H7 (cell line): ENCODE data around the gene GABPA. TPM values are rescaled to one million over a fixed set of nuclear protein-coding genes. Genes with fewer than 3 reads are reported as not detected.

Experiments
- DNase-seq: peaks from one replicate; pipeline ENCODE4 v3.0.0; 2012
- H3K27me3 ChIP-seq: 2 replicates; pipeline ENCODE4 v1.6.0; 2011; ENCODE audit warnings: mild to moderate bottlenecking, low read length; ENCODE audit not compliant: control insufficient read depth, insufficient read depth
- H3K36me3 ChIP-seq: replicated peaks from 2 replicates; pipeline ENCODE4 v1.5.1; 2011; ENCODE audit warnings: low read length; ENCODE audit not compliant: control insufficient read depth, insufficient read depth
- H3K4me3 ChIP-seq: 2 replicates; pipeline ENCODE4 v1.5.1; 2011; ENCODE audit warnings: low read depth, mild to moderate bottlenecking, control low read depth, low read length, moderate library complexity; ENCODE audit not compliant: insufficient read depth
- total RNA-seq: library from RNA; depleted of rRNA; stranded (reverse); fragments of >200 nt; shearing (Covaris generic); gene quantifications from 2 replicates; pipeline ENCODE4 v1.2.3, GENCODE V29; 2014

Gene GABPA
- total RNA-seq, 1 experiment from 2014 or later = 20.5 TPM

GRCh38 chr21:25722631-25723030 is 12.1 kb upstream of the GABPA start:
- H3K36me3 ChIP-seq = peaks cover 6% of the 10 kb centered on the region
- DNase-seq = no peak
- H3K4me3 ChIP-seq = no peak overlapping the region
- H3K27me3 ChIP-seq = no peaks in the 10 kb centered on the region

DNA sequence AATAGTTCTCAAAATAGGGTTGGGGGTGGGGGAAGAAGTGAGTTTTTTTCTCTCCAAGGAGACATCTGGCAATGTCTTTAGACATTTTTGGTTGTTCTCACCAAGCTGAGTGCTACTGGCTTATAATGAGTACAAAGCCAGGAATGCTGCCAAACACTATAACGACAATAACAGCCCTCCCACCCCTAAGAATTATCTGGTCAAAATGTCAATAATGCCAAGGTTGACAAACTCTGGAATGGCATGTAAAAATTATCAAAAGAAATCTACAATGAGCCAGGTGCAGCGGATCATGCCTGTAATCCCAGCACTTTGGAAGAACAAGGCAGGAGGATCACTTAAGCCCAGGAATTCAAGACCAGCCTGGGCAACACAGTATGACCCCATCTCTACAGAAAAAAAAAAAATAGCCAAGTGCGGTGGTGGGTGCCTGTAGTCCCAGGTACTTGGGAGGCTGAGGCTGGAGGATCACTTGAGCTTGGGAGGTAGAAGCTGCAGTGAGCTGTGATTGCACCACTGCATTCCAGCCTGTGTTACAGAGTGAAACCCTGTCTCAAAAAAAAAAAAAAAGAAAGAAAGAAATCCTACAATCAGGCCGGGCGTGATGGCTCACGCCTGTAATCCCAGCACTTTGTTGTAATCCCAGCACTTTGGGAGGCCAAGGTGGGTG is 2.5 kb upstream of the GABPA start:
- no peak for DNase-seq
- no peak overlapping the region for H3K4me3 ChIP-seq
- H3K36me3 ChIP-seq = peaks cover 9% of the 10 kb centered on the region
- no peaks in the 10 kb centered on the region for H3K27me3 ChIP-seq

DNA sequence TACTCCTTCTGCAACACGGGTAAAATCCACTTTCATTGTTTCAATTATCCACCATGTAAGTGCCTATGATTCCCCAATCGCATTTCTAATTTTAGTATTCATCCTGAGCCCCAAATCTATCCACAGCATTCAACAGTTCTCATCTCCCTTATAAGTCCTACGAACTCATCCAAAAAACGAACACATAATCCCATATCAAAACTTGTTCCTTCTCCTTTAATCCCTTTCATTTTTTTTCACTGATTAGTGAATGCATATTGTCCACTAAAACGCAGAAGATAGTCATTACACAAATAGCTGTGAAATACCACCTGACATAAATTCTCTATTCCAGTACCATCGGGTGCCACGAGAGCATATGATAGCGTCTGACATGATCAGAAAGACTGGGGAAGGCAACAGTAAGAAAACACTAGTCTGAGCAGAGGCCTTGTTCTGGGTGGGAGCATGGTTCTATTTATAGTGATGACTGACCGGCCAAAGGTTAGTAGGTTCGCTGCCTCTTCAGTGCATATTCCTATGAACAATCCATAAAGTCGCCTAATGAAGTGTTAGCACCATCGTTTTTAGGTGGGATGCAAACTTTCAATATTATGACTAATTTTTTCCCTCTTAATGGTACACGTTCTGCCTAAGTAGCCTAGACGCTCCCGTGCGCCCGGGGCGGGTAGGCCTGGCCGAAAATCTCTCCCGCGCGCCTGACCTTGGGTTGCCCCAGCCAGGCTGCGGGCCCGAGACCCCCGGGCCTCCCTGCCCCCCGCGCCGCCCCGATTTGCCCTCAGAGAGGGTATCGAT is 716 bp upstream of the GABPA start:
- peak overlapping the region; percentile 80 for H3K4me3 ChIP-seq
- DNase-seq = no peak
- H3K36me3 ChIP-seq = peaks cover 2% of the 10 kb centered on the region; the same call in 1 of the 2 replicates
- H3K27me3 ChIP-seq = no peaks in the 10 kb centered on the region

- no peaks in the 10 kb centered on the region for H3K27me3 ChIP-seq
- H3K36me3 ChIP-seq = peaks cover 1% of the 10 kb centered on the region; the same call in 1 of the 2 replicates
- H3K4me3 ChIP-seq = peak overlapping the region; percentile 80
- no peak for DNase-seq
These were observed 193 bp upstream of the GABPA start for GRCh38 chr21:25734654-25734903.

DNA sequence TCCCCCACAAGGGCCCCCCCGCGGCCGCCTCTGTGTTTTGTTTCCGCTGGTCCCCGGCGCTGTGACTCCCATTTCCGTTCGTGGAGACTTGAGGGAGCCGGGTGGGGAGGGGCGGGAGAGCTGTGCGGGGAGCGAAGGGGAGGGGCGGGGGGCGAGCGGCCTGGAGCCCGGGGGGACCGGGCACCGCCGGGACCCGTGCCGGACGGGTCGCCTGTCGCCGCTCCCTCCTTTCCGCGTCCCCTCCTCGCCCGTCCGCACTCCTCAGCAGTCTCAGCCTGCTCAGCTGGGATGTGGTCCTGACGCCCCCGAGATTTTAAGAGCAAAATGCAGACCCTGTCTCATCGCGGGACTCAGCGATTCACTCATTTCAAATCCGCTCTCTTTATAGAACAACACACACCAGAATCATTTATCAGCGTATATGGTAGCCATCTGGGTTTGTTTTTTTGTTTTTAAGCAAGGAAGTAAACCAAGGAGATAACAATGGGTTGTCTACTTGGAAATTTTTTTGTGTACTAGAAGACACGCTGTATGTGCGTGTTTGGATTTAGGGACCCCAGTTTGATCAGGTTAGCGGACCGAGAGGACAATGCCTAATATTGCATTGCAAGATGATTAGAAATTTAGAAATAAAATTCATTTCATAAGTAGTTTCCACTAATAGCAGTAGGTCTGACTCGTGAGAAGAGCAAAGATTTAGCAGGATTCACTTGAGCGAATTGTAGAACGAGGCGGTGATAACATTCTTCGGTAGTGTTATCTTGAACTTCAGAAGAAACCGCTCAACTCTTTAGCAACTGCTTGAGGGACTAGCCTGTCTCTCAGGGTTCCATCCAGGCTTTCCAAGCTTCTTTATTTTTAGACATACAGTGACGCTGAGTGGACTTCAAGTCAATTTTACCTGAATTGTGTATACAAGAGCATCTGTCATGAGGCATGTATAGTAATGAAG is 1.1 kb downstream of the GABPA start:
- peak overlapping the region; percentile 80 for H3K4me3 ChIP-seq
- DNase-seq = peak; percentile 85
- H3K27me3 ChIP-seq = no peaks in the 10 kb centered on the region
- H3K36me3 ChIP-seq = no peaks in the 10 kb centered on the region

DNA sequence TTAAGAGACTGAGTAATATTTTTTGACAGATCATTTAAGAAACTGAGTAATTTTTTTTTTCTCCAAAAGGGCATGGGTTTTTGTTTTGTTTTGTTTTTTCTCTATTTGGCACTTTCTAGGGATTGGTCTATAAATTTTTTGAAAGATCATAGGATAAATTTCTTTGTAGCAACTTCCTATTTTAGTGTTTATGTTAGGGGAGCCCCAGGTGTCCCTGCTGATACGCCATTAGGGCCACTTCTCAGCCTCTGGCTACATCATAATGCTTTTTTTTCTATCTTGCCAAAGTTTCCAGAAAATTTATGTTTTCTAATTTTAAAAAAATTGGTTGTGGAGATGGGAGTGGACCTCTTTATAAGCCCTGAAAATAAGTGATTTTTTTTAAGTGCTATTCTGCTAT is 2.6 kb downstream of the GABPA start:
- Histone ChIP-seq H3K4me3 (no peak overlapping the region), H3K27me3 (no peaks in the 10 kb centered on the region), H3K36me3 (no peaks in the 10 kb centered on the region)
- no peak for DNase-seq

GRCh38 chr21:25742900-25743299 is 8.1 kb downstream of the GABPA start:
- Histone ChIP-seq H3K4me3 (no peak overlapping the region), H3K27me3 (no peaks in the 10 kb centered on the region), H3K36me3 (no peaks in the 10 kb centered on the region)
- no peak for DNase-seq

GRCh38 chr21:25744854-25745253 is 10.1 kb downstream of the GABPA start:
- Histone ChIP-seq H3K27me3 (no peaks in the 10 kb centered on the region), H3K4me3 (no peak overlapping the region), H3K36me3 (peaks cover 2% of the 10 kb centered on the region)
- no peak for DNase-seq

DNA sequence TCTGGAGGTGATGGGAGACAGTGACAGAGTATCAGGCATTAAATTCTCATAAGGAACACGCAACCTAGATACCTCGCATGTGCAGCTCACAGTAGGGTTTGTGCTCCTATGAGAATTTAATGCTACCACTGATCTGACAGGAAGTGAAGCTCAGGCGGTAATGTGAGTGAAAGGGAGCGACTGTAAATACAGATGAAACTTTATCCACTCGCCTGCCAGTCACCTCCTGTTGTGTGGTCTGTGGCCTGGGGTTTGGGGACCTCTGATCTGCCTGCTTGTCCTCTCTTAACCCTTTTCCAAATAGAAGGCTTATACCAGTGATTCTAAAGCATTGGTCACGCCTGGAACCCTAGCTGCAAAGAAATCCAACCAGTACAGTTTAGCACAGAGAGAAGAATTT is 15.3 kb downstream of the GABPA start:
- Histone ChIP-seq H3K36me3 (peaks cover 2% of the 10 kb centered on the region), H3K27me3 (no peaks in the 10 kb centered on the region), H3K4me3 (no peak overlapping the region)
- no peak for DNase-seq

GRCh38 chr21:25752416-25752815 is 17.6 kb downstream of the GABPA start:
- no peak for DNase-seq
- H3K36me3 ChIP-seq = peaks cover 2% of the 10 kb centered on the region
- no peak overlapping the region for H3K4me3 ChIP-seq
- H3K27me3 ChIP-seq = no peaks in the 10 kb centered on the region

DNA sequence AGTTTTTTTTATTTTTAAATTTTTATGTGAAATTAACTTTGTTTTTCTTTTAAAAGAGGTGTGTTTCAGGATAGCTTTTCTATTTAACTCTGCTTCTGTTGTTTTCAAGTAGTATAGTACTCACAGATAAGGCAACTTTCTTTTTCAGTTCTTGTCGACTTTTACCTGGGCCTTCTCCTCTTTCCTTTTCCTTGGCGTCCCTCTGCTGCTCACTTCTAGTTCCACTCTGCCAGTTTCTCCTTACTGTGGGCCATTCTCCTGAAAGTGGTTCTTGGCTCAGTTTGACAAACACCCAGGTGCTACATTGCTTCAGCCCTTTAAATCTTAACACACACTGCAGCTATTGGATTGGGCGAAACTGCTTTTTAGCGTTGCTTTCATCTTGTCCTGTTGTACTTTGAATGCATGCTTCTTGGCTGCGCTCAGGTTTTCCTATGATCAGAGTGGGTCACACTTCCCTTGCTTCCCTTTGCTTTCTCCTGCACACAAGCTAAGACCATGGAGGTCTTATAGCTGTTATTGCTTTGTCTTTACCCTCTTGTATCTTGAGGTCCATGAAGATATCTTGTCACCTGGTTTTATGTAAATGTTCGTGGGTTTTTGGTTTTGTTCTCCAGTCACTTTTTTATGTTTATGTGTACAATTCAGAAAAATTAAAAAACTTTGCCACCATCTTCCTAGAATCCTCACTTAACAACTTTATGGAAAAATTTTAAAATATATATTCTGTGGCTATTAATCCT is 21.6 kb downstream of the GABPA start:
- DNase-seq = no peak
- peaks cover 3% of the 10 kb centered on the region for H3K36me3 ChIP-seq
- H3K27me3 ChIP-seq = no peaks in the 10 kb centered on the region
- no peak overlapping the region for H3K4me3 ChIP-seq

GRCh38 chr21:25757531-25757930 is 22.8 kb downstream of the GABPA start:
- DNase-seq = no peak
- Histone ChIP-seq H3K27me3 (no peaks in the 10 kb centered on the region), H3K4me3 (no peak overlapping the region), H3K36me3 (peaks cover 3% of the 10 kb centered on the region)

- Histone ChIP-seq H3K4me3 (no peak overlapping the region), H3K27me3 (no peaks in the 10 kb centered on the region), H3K36me3 (peaks cover 3% of the 10 kb centered on the region)
- DNase-seq = no peak
These were observed 24.8 kb downstream of the GABPA start for GRCh38 chr21:25759573-25759972.

DNA sequence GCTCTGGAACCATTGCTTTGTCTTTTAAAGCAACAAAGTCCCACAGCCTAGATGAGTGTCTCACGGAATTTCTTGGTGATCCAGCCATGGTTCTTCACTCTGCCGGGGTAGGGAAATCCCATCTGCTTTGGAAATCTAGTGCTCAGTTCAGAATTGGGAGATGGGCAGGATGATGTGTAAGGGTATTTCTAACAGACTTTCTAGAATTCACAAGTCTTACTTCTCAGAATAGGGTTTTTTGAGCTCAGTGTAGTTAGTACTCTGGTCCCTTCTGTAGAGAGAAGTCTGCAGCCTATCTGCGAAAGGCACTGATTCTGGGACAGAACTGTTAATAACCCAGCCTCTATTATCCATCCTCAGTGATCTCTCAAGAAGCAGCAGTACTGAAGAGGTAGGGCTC is 25.3 kb downstream of the GABPA start:
- DNase-seq = no peak
- no peak overlapping the region for H3K4me3 ChIP-seq
- no peaks in the 10 kb centered on the region for H3K27me3 ChIP-seq
- peaks cover 3% of the 10 kb centered on the region for H3K36me3 ChIP-seq
